Ascending aorta (tissue), 2 donors: ENCODE results near the gene ZBTB1. TPM values are rescaled to one million over a fixed set of nuclear protein-coding genes. Genes with fewer than 3 reads are reported as not detected.

Experiments
- DNase-seq, 2 donors: peaks; one replicate each; pipeline ENCODE4 v3.0.0-alpha.2; 2019; ENCODE audit warnings: low spot score in 2 of 2
- H3K27ac ChIP-seq, 2 donors: fragments of 200-600 bp; sonication (generic); one replicate each; pipeline ENCODE4 v1.5.1; 2016 to 2017; ENCODE audit warnings: mild to moderate bottlenecking in 1 of 2
- H3K27me3 ChIP-seq: fragments of 200-600 bp; sonication (generic); one replicate; pipeline ENCODE4 v1.5.1; 2017
- H3K36me3 ChIP-seq, 2 donors: fragments of 200-600 bp; sonication (generic); one replicate each; pipeline ENCODE4 v1.5.1; 2016
- H3K4me1 ChIP-seq, 2 donors: fragments of 200-600 bp; sonication (generic); one replicate each; pipeline ENCODE4 v1.5.1; 2016 to 2017; ENCODE audit warnings: mild to moderate bottlenecking in 1 of 2
- H3K4me3 ChIP-seq, 2 donors: fragments of 200-600 bp; sonication (generic); one replicate each; pipeline ENCODE4 v1.5.1; 2016 to 2017; ENCODE audit warnings: mild to moderate bottlenecking in 1 of 2
- H3K9me3 ChIP-seq, 2 donors: fragments of 200-600 bp; sonication (generic); one replicate each; pipeline ENCODE4 v1.5.1; 2016
- intact Hi-C: fragments of 100-400 bp; cut with DNase I; formaldehyde crosslinking; loops from one replicate; pipeline ENCODE4 v1.15.1; 2023
- total RNA-seq: library from RNA; depleted of rRNA; stranded (reverse); fragments of >200 nt; gene quantifications from one replicate; pipeline ENCODE4 v1.1.0, GENCODE V29; 2016
- TF ChIP-seq, protein P1 (sequence below), 3 experiments: fragments of 200-600 bp in 2 of 3; fragments of 450-650 bp in 1 of 3; sonication (generic) in 2 of 3; IDR thresholded peaks; one replicate each; pipeline ENCODE4 v1.5.1; 2016 to 2019; ENCODE audit warnings: antibody characterized with exemption in 3 of 3, mild to moderate bottlenecking in 1 of 3, moderate library complexity in 1 of 3

Gene ZBTB1
- total RNA-seq, 1 donor from 2014 or later: 57.0 TPM

DNA sequence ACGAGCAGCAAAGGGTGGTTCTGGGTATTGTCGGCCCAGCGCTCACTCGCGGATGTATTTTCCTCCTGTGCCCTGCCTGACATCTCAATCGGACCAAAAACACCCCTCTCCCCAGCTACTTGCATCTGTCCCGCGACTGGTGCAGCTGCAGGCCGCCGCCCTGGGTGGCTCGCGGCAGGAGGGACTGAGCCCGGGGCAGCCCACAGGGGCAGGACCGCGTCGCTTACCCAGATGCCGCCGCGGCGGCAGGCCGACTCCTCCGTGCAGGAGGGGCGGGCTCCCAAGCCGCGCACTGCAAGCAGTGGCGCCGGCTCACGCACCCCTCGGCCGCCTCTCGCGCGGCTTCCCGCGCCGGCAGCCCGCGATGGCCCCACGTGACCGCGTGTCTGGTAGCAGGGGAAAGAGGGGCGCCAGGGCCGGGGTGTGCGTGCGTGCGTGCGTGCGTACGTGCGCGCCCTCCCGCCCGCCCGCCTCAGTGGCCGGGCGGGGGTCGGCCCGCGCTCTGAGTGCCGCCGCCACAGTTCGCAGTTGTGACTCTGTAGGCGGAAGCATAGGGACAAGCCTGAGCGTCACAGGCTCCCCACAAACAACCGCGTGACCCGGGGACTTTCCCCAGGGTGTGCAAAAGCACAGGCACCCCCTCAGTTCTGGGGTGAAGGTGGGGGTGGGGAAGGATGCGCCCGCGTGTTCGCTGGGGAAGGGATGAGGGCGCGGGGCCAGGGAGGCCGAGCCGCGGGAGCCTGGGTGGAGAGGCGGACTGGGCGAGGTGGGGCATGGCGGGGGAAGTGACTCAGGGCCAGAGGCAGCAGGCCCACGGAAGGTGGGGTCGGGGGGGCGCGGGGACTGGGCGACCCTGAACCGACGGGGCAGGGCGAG, 898 bp upstream of the ZBTB1 start, which contains the start of gene ZBTB25:
Gene ZBTB25, minus strand, starts transcription at position 405 of the 876 bp plus-strand sequence. CDS start 13,305 bp downstream, outside the sequence.
- intact Hi-C loops: loop anchor here (1.0 to 10.0 kb wide), 3 partner anchors 37 to 859 kb away; partner anchors contain the start of genes HSPA2, MTHFD1 and WDR89
- H3K4me1 ChIP-seq: peaks cover 13 to 44% of the 10 kb centered on the region in 2 donors

GRCh38 chr14:64504897-64505794, 576 bp downstream of the ZBTB1 start:
- DNase-seq: peak; percentile 75 to 95
- H3K27ac ChIP-seq: peak overlapping the region; percentile 99
- intact Hi-C loops: loop anchor here (1.0 to 10.0 kb wide), 2 partner anchors 117 to 860 kb away; partner anchors contain the start of genes MTHFD1 and WDR89
- peaks cover 16 to 44% of the 10 kb centered on the region in 2 donors for H3K4me1 ChIP-seq
- no peaks in the 10 kb centered on the region for H3K9me3 ChIP-seq
- H3K36me3 ChIP-seq: no peaks in the 10 kb centered on the region
- H3K27me3 ChIP-seq: no peaks in the 10 kb centered on the region
- TF ChIP-seq, protein P1, sequence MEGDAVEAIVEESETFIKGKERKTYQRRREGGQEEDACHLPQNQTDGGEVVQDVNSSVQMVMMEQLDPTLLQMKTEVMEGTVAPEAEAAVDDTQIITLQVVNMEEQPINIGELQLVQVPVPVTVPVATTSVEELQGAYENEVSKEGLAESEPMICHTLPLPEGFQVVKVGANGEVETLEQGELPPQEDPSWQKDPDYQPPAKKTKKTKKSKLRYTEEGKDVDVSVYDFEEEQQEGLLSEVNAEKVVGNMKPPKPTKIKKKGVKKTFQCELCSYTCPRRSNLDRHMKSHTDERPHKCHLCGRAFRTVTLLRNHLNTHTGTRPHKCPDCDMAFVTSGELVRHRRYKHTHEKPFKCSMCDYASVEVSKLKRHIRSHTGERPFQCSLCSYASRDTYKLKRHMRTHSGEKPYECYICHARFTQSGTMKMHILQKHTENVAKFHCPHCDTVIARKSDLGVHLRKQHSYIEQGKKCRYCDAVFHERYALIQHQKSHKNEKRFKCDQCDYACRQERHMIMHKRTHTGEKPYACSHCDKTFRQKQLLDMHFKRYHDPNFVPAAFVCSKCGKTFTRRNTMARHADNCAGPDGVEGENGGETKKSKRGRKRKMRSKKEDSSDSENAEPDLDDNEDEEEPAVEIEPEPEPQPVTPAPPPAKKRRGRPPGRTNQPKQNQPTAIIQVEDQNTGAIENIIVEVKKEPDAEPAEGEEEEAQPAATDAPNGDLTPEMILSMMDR (IDR thresholded peaks at IDR 0.05): no peak
- H3K4me3 ChIP-seq: peak overlapping the region; percentile 91 to 94

More for the DNA sequence above, 898 bp upstream of the ZBTB1 start, which contains the start of gene ZBTB25:
- peak; percentile 86 to 96 for DNase-seq
- Histone ChIP-seq H3K4me3 (peak within 1 kb of the TSS; percentile 91 to 94), H3K36me3 (no peaks in the 10 kb centered on the region), H3K27ac (peak within 1 kb of the TSS; percentile 99), H3K9me3 (no peaks in the 10 kb centered on the region), H3K27me3 (no peaks in the 10 kb centered on the region)
- TF ChIP-seq, protein P1 (IDR thresholded peaks at IDR 0.05): no peak

DNA sequence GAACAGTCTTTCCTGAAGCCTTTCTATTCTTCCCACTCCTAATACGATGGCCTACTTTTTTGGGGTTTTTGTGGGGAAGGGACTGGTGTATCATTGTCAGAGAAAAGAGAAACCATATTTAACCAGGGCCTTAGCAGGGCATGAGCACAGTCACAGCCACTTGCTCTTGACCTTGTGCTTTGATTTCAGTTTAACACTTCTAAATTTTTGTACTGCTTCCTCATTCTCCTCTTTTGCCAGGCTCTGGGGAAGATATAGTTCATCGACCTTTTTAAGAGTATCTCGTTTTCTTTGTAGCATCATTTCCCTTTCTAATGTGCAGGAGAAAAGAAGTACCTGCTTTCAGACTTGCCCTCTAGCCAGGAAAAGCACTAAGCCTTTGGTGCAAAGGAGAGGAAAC, 2.2 kb downstream of the ZBTB1 start:
- Histone ChIP-seq H3K9me3 (no peaks in the 10 kb centered on the region), H3K27ac (peak overlapping the region in 1 of 2 donors; percentile 99), H3K36me3 (no peaks in the 10 kb centered on the region), H3K27me3 (no peaks in the 10 kb centered on the region), H3K4me1 (peaks cover 11 to 41% of the 10 kb centered on the region in 2 donors), H3K4me3 (peak overlapping the region; percentile 91 to 94)
- TF ChIP-seq, protein P1 (IDR thresholded peaks at IDR 0.05): no peak
- no peak for DNase-seq
- intact Hi-C loops: loop anchor here (10.0 kb wide), 1 partner anchor 862 kb away; the partner anchor contains the start of gene WDR89

- no peaks in the 10 kb centered on the region for H3K36me3 ChIP-seq
- H3K27me3 ChIP-seq: no peaks in the 10 kb centered on the region
- no peak overlapping the region for H3K27ac ChIP-seq
- TF ChIP-seq, protein P1 (IDR thresholded peaks at IDR 0.05): no peak
- no peaks in the 10 kb centered on the region for H3K9me3 ChIP-seq
- no peak for DNase-seq
- intact Hi-C loops: loop anchor here (10.0 kb wide), 1 partner anchor 863 kb away; the partner anchor contains the start of gene WDR89
- peak overlapping the region; percentile 91 to 94 for H3K4me3 ChIP-seq
- peaks cover 4 to 34% of the 10 kb centered on the region in 2 donors for H3K4me1 ChIP-seq
Observed at GRCh38 chr14:64507376-64508156, 3.0 kb downstream of the ZBTB1 start.
